HPDE6-E6E7 (cell line): Measurements from ENCODE around the gene SPECC1L.

Experiments used
- DNase-seq: peaks from one replicate; pipeline ENCODE4 v3.0.0; 2011; ENCODE audit warnings: missing footprints; ENCODE audit errors: extremely low spot score

The SPECC1L gene

GRCh38 chr22:24428751-24429410, 158.2 kb downstream of the SPECC1L start:
- no peak for DNase-seq

- DNase-seq: no peak
Observed at GRCh38 chr22:24429411-24430365, 159.1 kb downstream of the SPECC1L start.

GRCh38 chr22:24430431-24431308, 160.0 kb downstream of the SPECC1L start:
- no peak for DNase-seq

GRCh38 chr22:24431309-24432034, 160.8 kb downstream of the SPECC1L start:
- no peak for DNase-seq

- DNase-seq: no peak
Observed at GRCh38 chr22:24432059-24432853, 161.6 kb downstream of the SPECC1L start.

- DNase-seq: no peak
Observed at GRCh38 chr22:24433001-24433827, 162.6 kb downstream of the SPECC1L start.

GRCh38 chr22:24433828-24434470, 163.3 kb downstream of the SPECC1L start:
- DNase-seq: no peak

GRCh38 chr22:24434471-24435322, 164.1 kb downstream of the SPECC1L start:
- no peak for DNase-seq

- DNase-seq: no peak
Observed at GRCh38 chr22:24435323-24435645, 164.7 kb downstream of the SPECC1L start.

- DNase-seq: no peak
Observed at GRCh38 chr22:24435861-24436371, 165.3 kb downstream of the SPECC1L start.

- no peak for DNase-seq
Observed at GRCh38 chr22:24436553-24436952, 165.9 kb downstream of the SPECC1L start.

GRCh38 chr22:24437091-24437490, 166.5 kb downstream of the SPECC1L start:
- no peak for DNase-seq

- DNase-seq: no peak
Observed at GRCh38 chr22:24437741-24438328, 167.2 kb downstream of the SPECC1L start.

- DNase-seq: no peak
Observed at GRCh38 chr22:24440270-24440717, 169.7 kb downstream of the SPECC1L start.

GRCh38 chr22:24440718-24441405, 170.2 kb downstream of the SPECC1L start:
- no peak for DNase-seq

- no peak for DNase-seq
Observed at GRCh38 chr22:24441406-24442351, 171.0 kb downstream of the SPECC1L start.
